NCI-H510A treated with DMSO at 0.1 percent for 48 hours (cell line): ENCODE measurements around the gene SPANXA2.
"Not testable (repeated sequence)": the region's sequence is repeated elsewhere in the genome, so short reads cannot be mapped to it uniquely, and the experiment has no call there.

Experiments
- DNase-seq: peaks from one replicate; lab custom pipeline; 2025; lab: John Stamatoyannopoulos, UW

Gene SPANXA2, protein sequence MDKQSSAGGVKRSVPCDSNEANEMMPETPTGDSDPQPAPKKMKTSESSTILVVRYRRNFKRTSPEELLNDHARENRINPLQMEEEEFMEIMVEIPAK

DNA sequence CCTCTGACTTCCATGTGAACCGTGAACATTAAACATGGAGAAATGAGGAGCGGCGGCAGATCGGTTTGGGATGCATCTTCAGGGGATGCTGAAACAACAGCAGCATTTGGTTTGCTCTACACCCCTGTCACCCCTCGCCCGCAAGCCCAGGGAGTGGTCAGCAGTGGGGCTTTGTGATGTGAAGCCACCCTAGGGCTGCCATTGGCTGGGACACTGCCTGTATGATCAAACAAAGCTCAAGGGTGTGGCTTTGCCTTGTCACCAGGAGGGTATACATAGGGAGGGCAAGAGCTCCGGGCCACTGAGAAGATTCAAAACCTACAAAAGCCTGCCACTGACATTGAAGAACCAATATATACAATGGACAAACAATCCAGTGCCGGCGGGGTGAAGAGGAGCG, at the start of gene SPANXA2:
Gene SPANXA2, plus strand, starts transcription at position 301 of the 400 bp plus-strand sequence. Its CDS starts 60 bp downstream, at position 361.
- DNase-seq, result not testable (repeated sequence)

DNA sequence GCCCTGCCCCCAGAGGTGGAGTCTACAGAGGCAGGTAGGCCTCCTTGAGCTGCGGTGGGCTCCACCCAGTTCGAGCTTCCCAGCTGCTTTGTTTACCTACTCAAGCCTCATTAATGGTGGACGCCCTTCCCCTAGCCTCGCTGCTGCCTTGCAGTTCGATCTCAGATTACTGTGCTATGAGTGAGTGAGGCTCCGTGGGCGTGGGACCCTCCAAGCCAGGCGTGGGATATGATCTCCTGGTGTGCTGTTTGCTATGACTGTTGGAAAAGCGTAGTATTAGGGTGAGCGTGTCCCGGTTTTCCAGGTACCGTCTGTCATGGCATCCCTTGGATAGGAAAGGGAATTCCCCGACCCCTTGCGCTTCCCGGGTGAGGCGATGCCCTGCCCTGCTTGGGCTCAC, 47.0 kb upstream of the SPANXA2 start:
- DNase-seq, result not testable (repeated sequence)

DNA sequence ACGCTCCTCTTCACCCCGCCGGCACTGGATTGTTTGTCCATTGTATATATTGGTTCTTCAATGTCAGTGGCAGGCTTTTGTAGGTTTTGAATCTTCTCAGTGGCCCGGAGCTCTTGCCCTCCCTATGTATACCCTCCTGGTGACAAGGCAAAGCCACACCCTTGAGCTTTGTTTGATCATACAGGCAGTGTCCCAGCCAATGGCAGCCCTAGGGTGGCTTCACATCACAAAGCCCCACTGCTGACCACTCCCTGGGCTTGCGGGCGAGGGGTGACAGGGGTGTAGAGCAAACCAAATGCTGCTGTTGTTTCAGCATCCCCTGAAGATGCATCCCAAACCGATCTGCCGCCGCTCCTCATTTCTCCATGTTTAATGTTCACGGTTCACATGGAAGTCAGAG, 4.9 kb upstream of the SPANXA2 start, which contains the start of gene SPANXA1:
Gene SPANXA1, minus strand, starts transcription at position 101 of the 400 bp plus-strand sequence. Its CDS starts 60 bp downstream, at position 41.
- DNase-seq, result not testable (repeated sequence)

DNA sequence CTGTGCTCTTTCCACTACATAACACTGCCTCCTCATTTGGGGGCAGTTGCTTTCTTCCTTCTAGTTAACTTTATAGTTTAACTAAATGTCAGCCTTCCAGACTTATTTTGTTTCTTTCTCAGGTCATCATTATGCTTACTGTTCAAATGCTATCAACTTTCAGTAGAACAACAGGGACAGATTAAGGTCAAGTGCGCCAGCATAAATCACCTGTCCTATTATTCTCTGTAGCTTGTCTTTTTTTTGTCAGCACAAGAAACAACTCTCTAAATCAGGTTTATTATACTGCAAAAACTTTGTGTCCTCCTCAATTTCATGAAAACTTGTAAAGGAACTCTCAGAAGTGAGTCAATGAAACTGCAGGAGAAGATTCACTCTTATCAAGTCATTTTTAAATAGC, 19.6 kb downstream of the SPANXA2 start:
- DNase-seq, result no peak

DNA sequence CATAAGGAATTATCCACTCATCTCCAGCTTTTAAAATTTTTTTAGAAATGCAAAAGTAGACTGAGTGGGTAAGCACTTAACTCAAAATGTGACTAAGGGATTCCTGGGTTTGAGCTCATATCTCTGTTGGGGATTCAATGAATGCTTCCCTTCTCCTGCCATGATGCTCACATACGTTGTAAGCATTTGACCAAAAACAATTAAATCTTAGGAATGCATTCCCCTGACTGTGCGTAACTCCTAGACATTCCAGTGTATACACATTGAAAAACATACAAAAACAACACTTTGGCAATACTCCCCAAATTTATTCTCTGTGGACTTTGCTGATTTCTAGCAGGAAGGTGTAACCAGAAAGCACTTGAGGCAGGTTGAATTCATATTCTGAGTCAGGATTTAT, 29.8 kb downstream of the SPANXA2 start:
- no peak for DNase-seq

DNA sequence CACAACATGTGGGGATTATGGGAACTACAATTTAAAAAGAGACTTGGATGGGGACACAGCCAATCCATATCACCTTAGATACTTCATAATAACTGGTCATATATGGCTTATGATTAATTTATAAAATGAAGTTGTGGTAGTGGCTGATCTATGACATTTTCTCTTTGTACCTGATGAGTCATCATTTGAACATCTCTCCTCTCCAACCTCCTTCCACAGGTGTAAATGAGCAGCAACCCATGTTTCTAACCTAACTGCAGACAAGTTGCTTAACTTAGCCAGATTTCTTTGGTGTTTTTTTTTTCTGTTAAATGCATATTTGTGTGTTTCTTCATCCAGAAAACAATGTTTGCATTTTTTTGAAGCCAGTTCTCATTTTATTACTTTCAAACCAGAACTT, 42.6 kb downstream of the SPANXA2 start:
- DNase-seq, result no peak

DNA sequence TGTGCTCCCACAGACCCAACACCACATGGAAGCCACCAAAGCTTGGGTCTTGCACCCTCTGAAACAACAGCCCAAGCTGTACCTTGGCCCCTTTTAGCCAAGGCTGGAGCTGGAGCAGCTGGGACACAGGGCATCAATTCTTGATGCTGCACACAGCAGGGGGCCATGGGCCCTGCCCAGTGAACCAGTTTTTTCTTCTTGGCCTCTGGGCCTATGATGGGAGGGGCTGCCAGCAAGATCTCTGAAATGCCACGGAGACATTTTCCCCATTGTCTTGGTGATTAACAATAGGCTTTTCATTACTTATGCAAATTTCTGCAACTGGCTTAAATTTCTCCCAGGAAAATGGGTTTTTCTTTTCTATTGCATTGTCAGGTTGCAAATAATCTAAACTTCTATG, 49.0 kb downstream of the SPANXA2 start:
- no peak for DNase-seq
